EH (cell line): ENCODE data around the gene COL4A3.
A peak's percentile ranks its signal among the peaks of the same experiment; 100 is the strongest.

Experiments used
- DNase-seq: peaks from one replicate; pipeline ENCODE4 v3.0.0-alpha.2; 2015; ENCODE audit warnings: low read depth

COL4A3 gene

GRCh38 chr2:227163998-227164762 is at the start of gene COL4A3, which contains the start of gene COL4A4:
TSS of gene COL4A3 (plus strand) at chr2:227164624. CDS start at chr2:227164727, 103 bp downstream.
TSS of gene COL4A4 (minus strand) at chr2:227164205. CDS start at chr2:227147483, 16,722 bp downstream.
- DNase-seq = peak; percentile 19

- peak; percentile 45 for DNase-seq
These were observed 48.7 kb upstream of the COL4A3 start for GRCh38 chr2:227115761-227116160.

- no peak for DNase-seq
These were observed 47.4 kb upstream of the COL4A3 start for GRCh38 chr2:227117027-227117426.

GRCh38 chr2:227117852-227118251 is 46.6 kb upstream of the COL4A3 start:
- DNase-seq = no peak

GRCh38 chr2:227118353-227118752 is 46.1 kb upstream of the COL4A3 start:
- DNase-seq = no peak

- DNase-seq = no peak
These were observed 40.7 kb upstream of the COL4A3 start for GRCh38 chr2:227123697-227124096.

GRCh38 chr2:227124811-227125210 is 39.6 kb upstream of the COL4A3 start:
- DNase-seq = no peak

GRCh38 chr2:227125506-227125905 is 38.9 kb upstream of the COL4A3 start:
- DNase-seq = no peak

- DNase-seq = no peak
These were observed 37.2 kb upstream of the COL4A3 start for GRCh38 chr2:227127201-227127600.

GRCh38 chr2:227130636-227131035 is 33.8 kb upstream of the COL4A3 start:
- no peak for DNase-seq

GRCh38 chr2:227132986-227133385 is 31.4 kb upstream of the COL4A3 start:
- DNase-seq = no peak

GRCh38 chr2:227134591-227134990 is 29.8 kb upstream of the COL4A3 start:
- DNase-seq = no peak

GRCh38 chr2:227141301-227141700 is 23.1 kb upstream of the COL4A3 start:
- no peak for DNase-seq

GRCh38 chr2:227143895-227144294 is 20.5 kb upstream of the COL4A3 start:
- DNase-seq = no peak

GRCh38 chr2:227146456-227146855 is 18.0 kb upstream of the COL4A3 start:
- DNase-seq = no peak

- peak; percentile 36 for DNase-seq
These were observed 17.4 kb upstream of the COL4A3 start for GRCh38 chr2:227147023-227147422.

- no peak for DNase-seq
These were observed 16.3 kb upstream of the COL4A3 start for GRCh38 chr2:227148106-227148505.

GRCh38 chr2:227150222-227150936 is 14.0 kb upstream of the COL4A3 start:
- DNase-seq = no peak

GRCh38 chr2:227152093-227152766 is 12.2 kb upstream of the COL4A3 start:
- no peak for DNase-seq

- DNase-seq = no peak
These were observed 11.1 kb upstream of the COL4A3 start for GRCh38 chr2:227153307-227153706.

GRCh38 chr2:227153758-227154486 is 10.5 kb upstream of the COL4A3 start:
- no peak for DNase-seq
